ENCODE results near the gene DNAH14.
A peak's percentile ranks its signal among the peaks of the same experiment; 100 is the strongest.
"Not testable (repeated sequence)": the region's sequence is repeated elsewhere in the genome, so short reads cannot be mapped to it uniquely, and the experiment has no call there.

The DNAH14 gene

GRCh38 chr1:224929335-224930237 lies at the start of gene DNAH14:
Gene DNAH14, plus strand, starts transcription at chr1:224929675. Its CDS starts 23,028 bp downstream, at chr1:224952703.
- peak; percentile 76 for DNase-seq

GRCh38 chr1:224880593-224881307 lies 48.7 kb upstream of the DNAH14 start:
- no peak for DNase-seq

GRCh38 chr1:224881308-224881692 lies 48.2 kb upstream of the DNAH14 start:
- DNase-seq, result not testable (repeated sequence)

- no peak for DNase-seq
Measured at GRCh38 chr1:224881762-224882211, 47.7 kb upstream of the DNAH14 start.

GRCh38 chr1:224882264-224882663 lies 47.2 kb upstream of the DNAH14 start:
- no peak for DNase-seq

- no peak for DNase-seq
Measured at GRCh38 chr1:224883091-224883490, 46.4 kb upstream of the DNAH14 start.

- no peak for DNase-seq
Measured at GRCh38 chr1:224884361-224884801, 45.1 kb upstream of the DNAH14 start.

GRCh38 chr1:224885376-224885775 lies 44.1 kb upstream of the DNAH14 start:
- not testable (repeated sequence) for DNase-seq

GRCh38 chr1:224894915-224895314 lies 34.6 kb upstream of the DNAH14 start:
- DNase-seq, result no peak

- DNase-seq, result no peak
Measured at GRCh38 chr1:224896130-224896781, 33.2 kb upstream of the DNAH14 start.

- DNase-seq, result no peak
Measured at GRCh38 chr1:224897529-224898327, 31.7 kb upstream of the DNAH14 start.

GRCh38 chr1:224898937-224899336 lies 30.5 kb upstream of the DNAH14 start:
- no peak for DNase-seq

GRCh38 chr1:224900062-224900630 lies 29.3 kb upstream of the DNAH14 start:
- DNase-seq, result no peak

- DNase-seq, result no peak
Measured at GRCh38 chr1:224901087-224901810, 28.2 kb upstream of the DNAH14 start.

GRCh38 chr1:224903955-224904354 lies 25.5 kb upstream of the DNAH14 start:
- DNase-seq, result no peak

GRCh38 chr1:224906340-224906739 lies 23.1 kb upstream of the DNAH14 start:
- DNase-seq, result no peak

GRCh38 chr1:224911217-224911616 lies 18.3 kb upstream of the DNAH14 start:
- DNase-seq, result no peak

- DNase-seq, result no peak
Measured at GRCh38 chr1:224914292-224914900, 15.1 kb upstream of the DNAH14 start.

GRCh38 chr1:224919508-224919907 lies 10.0 kb upstream of the DNAH14 start:
- no peak for DNase-seq

GRCh38 chr1:224920930-224921329 lies 8.5 kb upstream of the DNAH14 start:
- no peak for DNase-seq

GRCh38 chr1:224921354-224921753 lies 8.1 kb upstream of the DNAH14 start:
- no peak for DNase-seq
